ENCODE results near the gene CWF19L2.

- no peak for TF ChIP-seq CTCF (IDR thresholded peaks at IDR 0.05)
- no peak for TF ChIP-seq POLR2AphosphoS5 (IDR thresholded peaks at IDR 0.05)
- TF ChIP-seq POLR2A (IDR thresholded peaks at IDR 0.05): no peak
Measured at GRCh38 chr11:107453594-107454286, 3.9 kb downstream of the CWF19L2 start.

Data from breast epithelium (tissue), 3 donors.